HG02678 (cell line): ENCODE measurements around the gene RNF44.
"Not testable (repeated sequence)": the region's sequence is repeated elsewhere in the genome, so short reads cannot be mapped to it uniquely, and the experiment has no call there.

Source experiments
- ATAC-seq: cut with Tn5 transposase; IDR thresholded peaks from one replicate; pipeline ENCODE4 v1.9.1; 2021; ENCODE audit warnings: mild to moderate bottlenecking, moderate library complexity; ENCODE audit not compliant: unreplicated experiment

Gene RNF44

GRCh38 chr5:176553260-176554085 is 16.3 kb upstream of the RNF44 start:
- no peak for ATAC-seq

GRCh38 chr5:176552332-176552869 is 15.2 kb upstream of the RNF44 start:
- no peak for ATAC-seq

GRCh38 chr5:176550937-176551336 is 13.7 kb upstream of the RNF44 start:
- ATAC-seq: not testable (repeated sequence)

DNA sequence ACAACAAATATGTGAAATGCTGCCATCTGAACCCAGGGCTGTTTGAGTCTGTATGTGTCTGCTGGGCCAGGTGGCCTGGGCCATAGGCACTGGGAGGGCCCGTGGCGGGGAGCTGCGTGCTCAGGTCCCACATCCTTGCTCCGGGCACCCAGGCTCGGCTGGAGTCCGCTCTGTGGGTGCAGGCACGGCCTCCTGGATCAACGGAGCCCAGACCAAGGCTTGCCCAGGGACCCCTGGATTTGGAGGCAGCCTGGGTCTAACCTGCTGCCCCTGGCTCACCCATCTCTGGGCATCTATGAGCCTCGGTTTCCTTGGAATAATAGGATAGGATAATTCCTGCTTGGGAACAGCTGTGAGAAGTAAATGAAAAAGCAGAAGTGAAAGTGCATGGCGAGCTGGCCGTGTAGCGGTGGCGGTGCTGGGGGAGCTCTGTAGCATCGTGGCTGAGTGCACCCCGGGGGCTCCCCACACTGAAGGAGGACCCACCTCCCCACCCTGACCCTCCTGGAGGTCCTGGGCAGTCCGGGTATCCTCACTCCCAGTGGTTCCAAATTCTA is 13.2 kb upstream of the RNF44 start:
- ATAC-seq: no peak

DNA sequence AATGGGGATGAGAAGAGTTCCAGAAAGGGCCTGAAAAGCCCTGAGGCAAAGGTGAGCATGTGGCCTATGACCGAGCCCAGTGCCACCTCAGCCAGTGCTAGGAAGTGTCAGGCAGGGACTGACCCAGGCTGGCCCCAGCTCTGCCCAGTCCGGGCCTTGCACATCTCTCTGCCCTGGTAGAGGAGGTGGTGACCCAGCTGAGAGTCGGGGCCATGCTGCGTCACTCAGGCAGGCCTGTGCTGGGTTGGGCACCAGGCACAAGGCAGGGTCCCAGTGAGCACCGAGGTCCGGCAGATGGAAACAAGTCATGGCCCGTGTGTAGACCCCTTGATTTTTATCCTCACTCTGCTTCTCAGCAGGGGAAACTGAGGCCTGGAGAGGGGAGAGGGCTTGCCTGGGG is 12.7 kb upstream of the RNF44 start:
- no peak for ATAC-seq

- no peak for ATAC-seq
Observed at GRCh38 chr5:176548967-176549444, 11.8 kb upstream of the RNF44 start, which contains the start of gene CDHR2. CDHR2 (plus strand) TSS chr5:176549342; CDS start chr5:176565353, 16,011 bp downstream.

- ATAC-seq: no peak
Observed at GRCh38 chr5:176547802-176548201, 10.6 kb upstream of the RNF44 start.

DNA sequence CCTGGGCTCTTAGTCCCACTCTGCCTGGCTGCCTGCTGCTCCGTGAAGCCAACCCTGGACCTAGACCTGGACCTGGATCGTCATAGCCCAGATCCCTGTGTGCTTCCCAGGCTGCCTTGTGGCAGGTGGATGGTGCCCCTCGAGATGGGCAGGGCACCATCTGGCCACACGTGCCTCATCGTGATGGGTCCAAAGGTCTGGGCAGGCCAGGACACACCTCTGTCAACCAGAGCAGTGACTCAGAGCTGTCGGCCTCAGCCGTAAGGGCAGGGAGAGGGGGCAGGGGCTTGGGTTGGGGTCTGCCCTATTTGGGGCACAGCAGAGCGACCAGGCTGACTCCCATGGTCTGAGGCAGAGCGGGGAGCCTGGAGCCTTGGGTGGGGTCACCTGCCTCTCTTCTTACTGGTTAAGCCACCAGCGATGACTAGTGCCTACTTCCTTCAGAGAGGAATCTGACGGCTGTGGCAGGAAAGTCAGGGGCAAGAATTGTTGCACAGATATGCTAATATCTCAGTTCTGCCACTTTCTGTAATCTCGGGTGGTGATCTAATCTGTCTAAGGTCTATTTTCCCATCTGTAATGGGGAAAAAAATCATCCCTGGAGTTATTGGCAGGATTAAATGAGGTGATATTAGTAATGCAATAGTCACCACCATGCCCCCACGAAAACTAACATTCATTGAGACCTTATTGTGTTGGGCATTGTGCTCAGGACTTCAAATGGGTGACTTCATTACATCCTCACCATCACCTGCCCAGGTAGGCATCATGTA is 8.7 kb upstream of the RNF44 start:
- no peak for ATAC-seq

DNA sequence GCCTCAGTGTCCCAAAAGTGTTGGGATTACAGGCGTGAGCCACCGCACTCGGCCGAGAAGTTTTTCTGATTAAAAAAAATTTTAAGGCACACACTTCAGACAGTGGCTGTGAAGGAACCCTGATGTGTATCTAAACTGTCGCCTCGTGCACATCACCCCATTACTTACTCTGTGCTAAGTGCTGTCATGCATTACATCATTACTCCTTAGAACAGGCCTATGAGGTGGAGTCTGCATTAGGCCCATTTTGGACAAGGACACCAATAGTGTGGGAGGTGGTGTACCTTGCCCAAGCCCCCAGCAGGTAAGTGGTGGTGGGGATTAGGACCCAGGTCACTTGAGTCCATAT is 8.2 kb upstream of the RNF44 start:
- no peak for ATAC-seq

DNA sequence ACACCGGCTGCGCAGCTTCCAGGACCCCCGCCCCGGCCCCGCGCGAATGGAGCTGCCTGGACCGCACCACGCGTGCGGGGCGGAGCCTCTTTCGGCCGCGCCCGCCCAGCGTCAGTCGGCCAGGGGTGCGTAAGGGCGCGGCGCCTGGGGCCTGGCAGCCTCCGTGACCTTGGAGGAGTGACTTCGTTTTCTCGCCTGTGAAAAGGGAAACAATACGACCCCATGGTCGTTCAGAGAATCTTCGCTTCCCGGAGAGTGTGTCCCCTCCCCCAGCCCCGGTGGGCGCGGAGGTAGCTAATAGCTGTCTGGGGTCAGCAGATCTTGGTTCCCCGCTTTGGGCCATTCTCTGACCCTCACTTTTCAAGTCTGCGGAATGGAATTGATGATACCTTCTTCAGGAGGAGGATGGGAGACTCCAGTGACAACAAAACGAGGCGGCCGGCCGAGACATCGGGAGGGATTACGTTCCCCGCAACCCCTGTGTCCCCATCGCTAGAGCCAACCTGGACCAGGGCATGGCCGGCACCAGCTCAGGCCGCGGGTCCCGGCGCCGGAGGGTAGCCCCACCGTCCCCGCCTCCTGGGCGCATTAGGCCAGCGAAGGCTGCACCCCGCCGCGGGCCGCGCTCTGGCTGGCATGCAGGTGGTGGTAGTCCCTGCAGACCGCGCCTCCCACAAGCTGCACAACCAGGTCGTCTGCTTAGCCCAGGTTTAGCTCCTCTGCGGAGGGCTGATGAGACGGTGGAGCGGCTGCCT is 6.4 kb upstream of the RNF44 start:
- ATAC-seq: peak; percentile 80

GRCh38 chr5:176542596-176543427 is 5.6 kb upstream of the RNF44 start:
- ATAC-seq: peak; percentile 56

GRCh38 chr5:176542135-176542595 is 5.0 kb upstream of the RNF44 start:
- ATAC-seq: no peak

- ATAC-seq: no peak
Observed at GRCh38 chr5:176541338-176542134, 4.3 kb upstream of the RNF44 start.

DNA sequence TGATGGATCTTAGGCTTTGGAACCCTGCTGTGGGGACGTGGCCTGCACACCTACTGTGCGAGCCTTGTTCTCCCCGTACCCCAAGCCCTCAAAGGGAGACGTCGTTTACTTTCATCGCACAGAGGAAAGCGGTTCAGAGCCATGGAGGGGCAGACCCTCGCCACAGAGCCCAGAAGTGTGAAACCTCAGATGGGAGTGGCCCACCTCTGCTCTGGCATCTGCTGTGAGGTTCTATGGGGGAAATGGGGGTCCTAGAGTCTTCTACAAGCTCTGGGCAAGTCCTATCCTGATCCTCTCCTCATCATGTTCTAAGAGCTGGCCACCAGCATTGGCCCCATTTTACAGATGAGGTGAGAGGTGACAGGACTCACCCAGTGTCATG is 3.7 kb upstream of the RNF44 start:
- ATAC-seq: no peak

DNA sequence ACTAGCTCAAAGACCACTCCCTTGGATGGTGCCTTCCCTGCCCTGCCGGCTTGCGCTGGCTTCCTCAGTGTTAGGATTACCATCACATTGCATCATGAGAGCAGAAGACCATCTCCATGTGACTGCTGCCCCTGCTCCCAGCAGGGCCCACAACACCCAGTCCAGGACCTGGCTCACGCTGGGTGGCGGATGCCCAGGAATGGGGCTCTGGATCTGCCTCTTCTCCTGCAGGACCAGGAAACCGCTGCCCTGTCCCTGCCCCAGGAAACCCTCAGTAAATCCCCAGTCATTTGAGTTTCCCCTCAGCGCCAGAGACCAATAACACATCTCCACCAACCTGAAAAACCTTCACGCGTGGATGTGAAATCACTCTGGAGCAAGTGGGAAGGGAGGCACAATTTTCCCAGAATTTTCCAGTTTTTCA is 3.3 kb upstream of the RNF44 start:
- no peak for ATAC-seq

- no peak for ATAC-seq
Observed at GRCh38 chr5:176538989-176539384, 1.8 kb upstream of the RNF44 start.

DNA sequence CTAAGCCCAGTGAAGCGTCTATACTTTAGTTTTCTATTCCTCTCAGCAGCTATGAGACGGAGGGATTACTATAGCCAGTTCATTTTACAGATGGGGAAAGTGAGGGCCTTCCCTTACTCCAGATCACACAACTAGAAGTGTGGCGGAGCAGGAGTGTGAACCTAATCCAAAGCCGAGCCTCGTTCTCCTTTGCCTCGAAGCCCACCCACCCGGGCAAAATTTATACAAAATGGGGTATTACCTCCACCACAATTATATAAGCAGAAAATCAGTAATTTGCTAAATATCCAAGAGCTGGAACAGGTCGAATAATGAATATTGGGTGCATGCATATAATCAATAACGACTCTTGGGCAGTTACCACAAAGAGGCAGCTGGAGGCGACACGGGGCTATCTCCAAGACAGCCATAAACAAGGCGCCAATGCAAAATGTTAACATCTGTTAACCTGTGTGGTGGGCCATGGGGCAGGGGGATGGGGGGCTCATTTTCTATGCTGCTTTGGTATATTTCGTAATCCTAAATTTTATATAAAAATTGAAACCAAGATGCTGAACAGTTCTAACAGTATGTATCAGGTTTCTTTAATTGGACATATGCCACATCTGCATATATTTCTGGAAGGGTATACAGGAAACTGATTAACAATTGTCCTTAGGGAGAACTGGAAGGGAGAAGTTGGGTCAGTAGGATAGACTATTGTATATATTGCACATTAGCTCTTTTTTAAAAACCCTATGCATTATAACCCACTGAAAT is 1.2 kb upstream of the RNF44 start:
- ATAC-seq: no peak

GRCh38 chr5:176537554-176538229 is 490 bp upstream of the RNF44 start:
- ATAC-seq: peak; percentile 69
